Activated T-helper 9 cell treated with anti-CD3 and anti-CD28 coated beads, Interleukin-2, amount 50 U/mL, for 16 hours (primary cell): Measurements from ENCODE around the gene CUL9.

Source experiments
- DNase-seq: peaks from one replicate; pipeline ENCODE4 v3.0.0-alpha.2; 2020; ENCODE audit warnings: low read depth

The CUL9 gene

GRCh38 chr6:43256670-43257366 lies 74.8 kb downstream of the CUL9 start:
- no peak for DNase-seq

- DNase-seq: no peak
These were observed 75.6 kb downstream of the CUL9 start for GRCh38 chr6:43257367-43258145.

DNA sequence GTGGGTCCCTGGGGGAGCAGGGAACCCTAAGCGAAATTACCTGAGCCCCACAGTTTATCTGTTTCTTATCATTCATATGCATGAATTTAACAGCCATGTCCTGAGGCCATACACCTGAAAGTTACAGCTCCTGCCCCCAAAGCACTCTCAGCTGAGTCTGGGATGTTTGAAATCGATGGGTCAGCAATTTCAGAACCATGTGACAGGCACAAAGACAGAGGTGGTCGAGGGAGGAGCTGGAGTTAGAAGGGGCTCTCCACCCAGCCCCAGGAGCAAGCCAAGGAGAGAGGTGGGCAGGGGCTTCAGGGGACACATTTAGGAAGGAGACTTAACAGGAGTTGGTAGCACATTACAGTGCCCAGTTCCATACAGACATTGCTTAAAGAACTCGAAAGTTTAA lies 76.2 kb downstream of the CUL9 start:
- DNase-seq: no peak

DNA sequence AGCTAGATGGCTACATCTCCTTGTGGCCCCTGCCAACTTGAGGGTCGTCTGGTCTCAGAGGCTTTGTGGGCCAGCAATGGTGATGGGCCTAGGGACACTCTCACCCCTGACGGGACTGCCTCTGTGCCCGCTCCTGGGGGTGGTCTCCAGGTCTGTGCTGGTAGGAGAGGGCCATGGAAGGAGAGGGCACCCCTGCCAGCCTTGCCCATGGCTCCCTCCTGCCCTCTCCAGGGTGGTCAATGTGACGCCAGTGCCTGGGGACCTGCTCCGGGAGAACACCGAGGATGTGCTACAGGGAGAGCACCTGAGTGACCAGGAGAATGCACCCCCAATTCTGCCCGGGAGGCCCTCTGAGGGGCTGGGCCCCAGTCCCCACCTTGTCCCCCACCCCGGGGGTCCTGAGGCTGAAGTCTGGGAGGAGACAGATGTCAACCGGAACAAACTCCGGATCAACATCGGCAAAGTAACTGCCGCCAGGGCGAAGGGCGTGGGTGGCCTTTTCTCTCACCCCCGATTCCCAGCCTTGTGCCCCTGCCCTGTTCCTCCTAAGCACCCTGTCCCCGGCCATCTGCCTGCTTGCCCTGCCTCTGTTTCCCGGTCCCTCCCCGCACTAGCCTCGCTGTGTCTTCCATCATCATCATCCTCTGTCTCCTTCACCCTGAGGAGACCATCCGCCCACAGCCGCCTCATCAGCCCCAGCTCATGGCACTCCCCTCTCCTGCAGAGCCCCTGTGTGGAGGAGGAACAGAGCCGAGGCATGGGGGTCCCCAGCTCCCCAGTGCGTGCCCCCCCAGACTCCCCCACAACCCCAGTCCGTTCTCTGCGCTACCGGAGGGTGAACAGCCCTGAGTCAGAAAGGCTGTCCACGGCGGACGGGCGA lies 77.1 kb downstream of the CUL9 start:
- no peak for DNase-seq

GRCh38 chr6:43260791-43261190 lies 78.8 kb downstream of the CUL9 start:
- no peak for DNase-seq

DNA sequence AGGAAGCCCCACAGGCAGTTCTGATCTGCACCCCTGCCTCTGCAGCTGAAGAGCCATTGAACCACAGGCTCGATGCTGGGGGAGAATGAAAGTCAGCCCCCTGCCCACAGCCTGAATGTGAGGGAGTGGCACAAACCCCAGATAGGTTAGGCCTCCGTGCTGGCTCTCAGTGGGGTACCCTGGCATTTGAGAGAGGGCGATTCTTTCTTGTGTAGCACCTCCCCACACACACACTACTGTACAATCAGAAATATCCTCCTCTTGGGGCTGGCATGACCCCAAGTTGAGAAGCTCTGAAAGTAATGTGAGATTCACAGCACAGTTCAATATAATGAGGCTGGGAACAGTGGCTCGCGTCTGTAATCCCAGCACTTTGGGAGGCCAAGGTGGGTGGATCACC lies 79.2 kb downstream of the CUL9 start:
- no peak for DNase-seq

- no peak for DNase-seq
These were observed 80.2 kb downstream of the CUL9 start for GRCh38 chr6:43262000-43262779.

DNA sequence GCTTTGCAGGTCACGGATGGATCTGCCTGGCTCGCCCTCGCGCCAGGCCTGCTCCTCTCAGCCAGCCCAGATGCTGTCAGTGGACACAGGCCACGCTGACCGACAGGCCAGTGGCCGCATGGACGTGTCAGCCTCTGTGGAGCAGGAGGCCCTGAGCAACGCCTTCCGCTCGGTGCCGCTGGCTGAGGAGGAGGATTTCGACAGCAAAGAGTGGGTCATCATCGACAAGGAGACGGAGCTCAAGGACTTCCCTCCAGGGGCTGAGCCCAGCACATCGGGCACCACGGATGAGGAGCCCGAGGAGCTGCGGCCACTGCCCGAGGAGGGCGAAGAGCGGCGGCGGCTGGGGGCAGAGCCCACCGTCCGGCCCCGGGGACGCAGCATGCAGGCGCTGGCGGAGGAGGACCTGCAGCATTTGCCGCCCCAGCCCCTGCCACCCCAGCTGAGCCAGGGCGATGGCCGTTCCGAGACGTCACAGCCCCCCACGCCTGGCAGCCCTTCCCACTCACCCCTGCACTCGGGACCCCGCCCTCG lies 80.9 kb downstream of the CUL9 start:
- DNase-seq: no peak

DNA sequence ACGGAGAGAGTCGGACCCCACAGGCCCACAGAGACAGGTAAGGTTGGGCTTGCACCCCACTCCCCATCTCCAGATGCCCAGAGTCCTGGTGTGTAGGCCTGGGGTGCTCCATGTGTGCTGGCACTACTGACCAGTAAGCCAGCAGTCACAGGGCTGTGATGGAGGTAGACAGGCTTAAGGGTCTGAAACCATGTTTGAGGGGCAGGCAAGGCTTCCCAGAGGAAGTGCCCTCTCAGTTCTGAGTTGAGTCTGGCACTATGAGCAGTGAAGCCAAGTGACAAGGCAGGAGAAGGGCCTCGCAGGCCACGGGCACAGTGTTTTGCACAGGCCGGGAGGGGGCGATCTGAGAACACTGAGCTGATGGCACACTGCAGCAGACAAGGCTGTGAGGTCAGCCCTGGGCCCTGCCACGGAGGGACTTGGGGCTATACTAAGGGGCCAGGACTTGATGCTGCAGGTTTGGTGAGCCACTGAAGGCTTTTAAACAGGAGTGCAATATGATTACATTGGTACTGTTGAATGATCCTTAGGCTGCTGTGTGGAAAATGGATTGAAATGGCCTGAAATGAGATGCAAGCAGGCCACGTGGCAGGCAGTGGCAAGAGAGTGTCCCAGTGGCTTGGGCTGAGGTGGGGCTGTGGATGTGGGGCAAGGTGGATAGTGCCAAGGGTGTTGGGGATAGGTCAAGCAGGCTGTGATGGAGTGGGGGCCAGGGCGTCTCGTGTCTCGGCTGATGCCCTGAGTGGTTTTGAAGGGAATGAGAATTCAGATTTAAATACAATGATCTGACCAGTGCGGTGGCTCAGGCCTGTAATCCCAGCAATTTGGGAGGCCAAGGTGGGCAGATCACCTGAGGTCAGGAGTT lies 81.5 kb downstream of the CUL9 start:
- DNase-seq: peak; percentile 53

- no peak for DNase-seq
These were observed 82.7 kb downstream of the CUL9 start for GRCh38 chr6:43264599-43265145.

DNA sequence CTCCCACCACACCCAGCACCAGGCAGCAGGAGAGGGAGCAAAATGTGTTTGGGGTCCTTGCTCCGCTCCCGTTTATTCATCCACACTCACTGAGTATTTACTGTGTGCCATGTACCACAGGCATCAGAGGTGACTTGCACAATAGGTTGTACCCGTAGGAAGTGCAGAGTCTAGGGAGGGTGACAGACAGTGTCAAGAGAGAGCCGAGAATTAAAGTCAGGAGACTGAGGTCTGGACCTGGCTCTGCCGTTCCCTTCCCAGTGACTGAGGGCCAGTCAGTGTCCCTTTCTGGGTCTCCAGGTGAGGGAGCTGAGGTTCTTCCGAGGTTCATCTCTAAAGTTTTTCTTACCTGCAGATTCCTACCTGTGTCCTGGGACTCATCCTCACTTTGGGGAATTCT lies 83.6 kb downstream of the CUL9 start:
- no peak for DNase-seq

GRCh38 chr6:43267619-43268354 lies 85.8 kb downstream of the CUL9 start:
- no peak for DNase-seq

DNA sequence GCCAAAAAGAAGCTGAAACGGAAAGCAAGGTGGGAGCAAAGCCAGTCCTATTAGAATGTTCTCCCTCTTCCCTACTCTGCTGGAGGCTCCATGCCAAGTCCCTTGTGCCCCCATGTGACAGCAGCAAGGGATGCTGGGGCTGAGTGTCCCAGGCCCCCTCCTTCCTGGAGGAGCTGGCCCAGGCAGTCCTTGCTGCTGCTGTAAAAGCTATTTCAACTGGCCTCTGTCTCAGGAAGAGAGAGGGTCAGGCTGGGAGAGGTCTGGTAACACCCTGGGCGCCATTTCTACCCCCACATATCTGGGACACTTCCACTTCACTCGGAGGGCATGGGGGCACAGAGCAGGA lies 86.3 kb downstream of the CUL9 start:
- DNase-seq: no peak

- DNase-seq: no peak
These were observed 86.8 kb downstream of the CUL9 start for GRCh38 chr6:43268782-43269272.

GRCh38 chr6:43269273-43270007 lies 87.4 kb downstream of the CUL9 start:
- DNase-seq: peak; percentile 23

DNA sequence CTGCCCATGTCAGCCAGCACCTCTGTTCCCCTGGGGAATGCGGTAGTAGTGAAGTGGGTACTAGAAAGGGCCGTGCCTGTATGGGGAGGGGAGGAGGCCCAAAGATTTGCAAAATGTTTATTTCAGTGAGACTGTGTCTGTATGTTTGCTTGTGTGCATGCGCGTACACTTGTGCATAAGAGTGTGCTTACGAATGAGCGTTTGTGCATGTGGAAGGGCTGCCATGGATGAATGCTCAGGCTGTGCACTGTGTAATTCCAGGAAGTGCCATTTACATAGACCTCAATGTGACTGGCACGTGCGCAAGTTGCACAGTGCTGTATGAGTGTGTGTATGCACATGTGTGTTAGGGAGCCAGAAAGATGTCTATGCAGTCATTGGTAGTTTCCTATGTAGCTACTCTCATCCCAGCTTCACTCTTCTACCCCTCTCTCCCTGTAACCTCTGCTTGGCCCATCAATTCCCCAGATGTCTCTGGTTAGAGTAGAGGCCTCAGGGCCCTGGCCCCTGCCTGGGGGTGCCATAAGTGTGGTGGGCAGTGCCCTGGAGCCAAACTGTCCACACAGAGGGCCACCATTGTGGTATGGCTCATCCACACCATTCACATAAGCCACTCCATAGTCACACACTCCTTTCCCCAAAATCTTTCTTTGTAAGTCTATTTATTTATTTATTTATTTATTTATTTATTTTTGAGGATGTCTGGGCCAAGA lies 89.3 kb downstream of the CUL9 start:
- no peak for DNase-seq

DNA sequence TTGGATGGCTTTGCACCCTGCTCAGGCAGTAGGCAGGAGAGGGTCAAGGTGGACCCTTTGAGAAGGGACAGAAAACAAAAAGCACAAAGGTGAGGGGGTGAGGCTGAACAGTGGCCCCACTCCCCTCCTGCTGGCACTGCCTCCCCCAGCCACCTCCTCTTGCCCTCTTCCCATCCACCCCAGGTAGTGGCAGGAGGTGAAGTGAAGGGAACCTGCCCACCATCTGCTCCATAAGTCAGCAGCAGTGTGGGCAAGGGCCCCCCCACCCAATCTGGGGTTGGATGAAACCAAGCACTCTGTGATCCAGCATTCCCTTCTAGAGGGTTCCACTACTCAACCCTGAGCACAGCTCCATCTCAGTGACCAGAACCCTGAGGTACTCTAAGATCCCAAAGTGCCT lies 89.9 kb downstream of the CUL9 start:
- DNase-seq: no peak

- no peak for DNase-seq
These were observed 91.7 kb downstream of the CUL9 start for GRCh38 chr6:43273707-43274106.
